H1 (cell line): ENCODE results near the gene TMSB10. TPM values are rescaled to one million over a fixed set of nuclear protein-coding genes. Genes with fewer than 3 reads are reported as not detected.

Experiments used
- CTCF ChIA-PET: fragments of 300-600 bp; sonication (Branson Sonifier 250); formaldehyde crosslinking; loops from one replicate; lab custom pipeline; 2021; ENCODE audit not compliant: partially characterized antibody; lab: Charles Lee
- POLR2A ChIA-PET: fragments of 300-600 bp; sonication (Branson Sonifier 250); formaldehyde crosslinking; loops from one replicate; lab custom pipeline; 2021; ENCODE audit warnings: inconsistent platforms; ENCODE audit not compliant: partially characterized antibody; lab: Charles Lee
- DNase-seq, 2 experiments: peaks; one replicate each; pipeline versions ENCODE4 v3.0.0 to v3.0.0-alpha.2; 2010 to 2022; ENCODE audit warnings: low spot score in 2 of 2, low read depth in 1 of 2, mixed read lengths in 1 of 2
- FAIRE-seq: peaks from 2 replicates; lab custom pipeline; 2011; peaks lifted over from hg19 to GRCh38; lab: Jason Lieb, UNC
- H2AFZ ChIP-seq: 2 replicates; pipeline ENCODE4 v1.8.1; 2012; ENCODE audit warnings: low read length, inconsistent platforms
- H2AK5ac ChIP-seq: 2 replicates; pipeline ENCODE4 v1.6.1; 2013; ENCODE audit warnings: low read depth, low read length
- H2BK120ac ChIP-seq: replicated peaks from 2 replicates; pipeline ENCODE3; 2013; ENCODE audit warnings: low read depth, low read length, inconsistent platforms
- H2BK12ac ChIP-seq: 2 replicates; pipeline ENCODE4 v1.6.1; 2013; ENCODE audit warnings: low read depth, low read length
- H2BK15ac ChIP-seq: 2 replicates; pipeline ENCODE4 v1.6.1; 2013; ENCODE audit warnings: low read length
- H2BK20ac ChIP-seq: 2 replicates; pipeline ENCODE4 v1.6.1; 2013; ENCODE audit warnings: low read length
- H2BK5ac ChIP-seq: 2 replicates; pipeline ENCODE4 v1.6.1; 2013; ENCODE audit warnings: low read depth, low read length
- H3K14ac ChIP-seq: 2 replicates; pipeline ENCODE4 v1.6.1; 2013; ENCODE audit warnings: inconsistent platforms; ENCODE audit not compliant: insufficient read length
- H3K18ac ChIP-seq: 2 replicates; pipeline ENCODE4 v1.6.1; 2013; ENCODE audit warnings: low read length; ENCODE audit errors: extremely low read depth
- H3K23ac ChIP-seq: 2 replicates; pipeline ENCODE4 v1.6.1; 2013; ENCODE audit warnings: inconsistent platforms; ENCODE audit not compliant: insufficient read length
- H3K23me2 ChIP-seq: 2 replicates; pipeline ENCODE4 v1.6.1; 2013; ENCODE audit warnings: low read depth, low read length
- H3K27ac ChIP-seq: 2 replicates; pipeline ENCODE4 v1.6.1; 2011; ENCODE audit warnings: low read depth, low read length, inconsistent platforms
- H3K27me3 ChIP-seq, 4 experiments: replicated peaks in 1 of 4; 1 replicate in 1 of 4; 2 replicates in 3 of 4; pipeline versions ENCODE4 v1.6.1 to v1.8.1; 2011 to 2013; ENCODE audit warnings: low read length in 3 of 4, mild to moderate bottlenecking in 3 of 4, inconsistent platforms in 2 of 4, mixed read lengths in 2 of 4, moderate library complexity in 1 of 4; ENCODE audit not compliant: control insufficient read depth in 3 of 4, insufficient read depth in 3 of 4; ENCODE audit errors: extremely low read depth in 1 of 4
- H3K36me3 ChIP-seq, 4 experiments: 2 replicates each; pipeline versions ENCODE4 v1.6.1 to v1.8.1; 2011 to 2013; ENCODE audit warnings: mild to moderate bottlenecking in 4 of 4, low read length in 3 of 4, moderate library complexity in 2 of 4, control low read depth in 1 of 4, inconsistent platforms in 1 of 4; ENCODE audit not compliant: insufficient read depth in 4 of 4, control insufficient read depth in 2 of 4
- H3K4ac ChIP-seq: replicated peaks from 2 replicates; pipeline ENCODE3; 2013; ENCODE audit warnings: low read length, low read depth, mixed read lengths, inconsistent platforms; ENCODE audit not compliant: insufficient read length
- H3K4me1 ChIP-seq, 4 experiments: replicated peaks in 1 of 4; 1 replicate in 1 of 4; 2 replicates in 3 of 4; pipeline versions ENCODE4 v1.6.1 to v1.8.1; 2011 to 2013; ENCODE audit warnings: low read length in 3 of 4, inconsistent platforms in 2 of 4, mixed read lengths in 1 of 4; ENCODE audit not compliant: insufficient read depth in 4 of 4, control insufficient read depth in 3 of 4
- H3K4me2 ChIP-seq, 2 experiments: 2 replicates each; pipeline versions ENCODE4 v1.6.1 to v1.8.1; 2011 to 2013; ENCODE audit warnings: low read depth in 2 of 2, low read length in 2 of 2, control low read depth in 1 of 2, inconsistent platforms in 1 of 2, mild to moderate bottlenecking in 1 of 2; ENCODE audit not compliant: insufficient read depth in 1 of 2
- H3K4me3 ChIP-seq, 4 experiments: fragments of 200-600, 300-600 bp in 1 of 4; sonication (generic), shearing (Covaris generic), sonication (Bioruptor Twin) in 1 of 4; 2 replicates each; pipeline versions ENCODE4 v1.5.1 to v1.8.1; 2011 to 2016; ENCODE audit warnings: low read length in 4 of 4, low read depth in 3 of 4, control low read depth in 2 of 4, inconsistent platforms in 2 of 4, mild to moderate bottlenecking in 2 of 4, mixed read lengths in 1 of 4, moderate library complexity in 1 of 4; ENCODE audit not compliant: insufficient read depth in 2 of 4; ENCODE audit errors: extremely low read depth in 1 of 4
- H3K56ac ChIP-seq: replicated peaks from 2 replicates; pipeline ENCODE3; 2013; ENCODE audit warnings: low read depth, mild to moderate bottlenecking, mixed read lengths, low read length, inconsistent platforms; ENCODE audit not compliant: insufficient read length
- H3K79me1 ChIP-seq: 2 replicates; pipeline ENCODE4 v1.6.1; 2013; ENCODE audit warnings: low read depth, low read length, control low read depth
- H3K79me2 ChIP-seq, 2 experiments: 2 replicates each; pipeline versions ENCODE4 v1.6.1 to v1.8.1; 2012 to 2013; ENCODE audit warnings: low read length in 2 of 2, mild to moderate bottlenecking in 2 of 2, inconsistent platforms in 1 of 2; ENCODE audit not compliant: insufficient read depth in 2 of 2, control insufficient read depth in 1 of 2
- H3K9ac ChIP-seq, 4 experiments: replicated peaks in 1 of 4; 1 replicate in 1 of 4; 2 replicates in 3 of 4; pipeline versions ENCODE4 v1.6.1 to v1.8.1; 2011 to 2013; ENCODE audit warnings: low read depth in 3 of 4, low read length in 3 of 4, control low read depth in 2 of 4, mild to moderate bottlenecking in 2 of 4, moderate library complexity in 2 of 4, inconsistent platforms in 1 of 4; ENCODE audit errors: extremely low read depth in 1 of 4
- H3K9me3 ChIP-seq, 2 experiments: 2 replicates each; pipeline versions ENCODE4 v1.6.1 to v1.8.1; 2012 to 2013; ENCODE audit warnings: mild to moderate bottlenecking in 2 of 2, moderate library complexity in 2 of 2, control low read depth in 1 of 2, inconsistent platforms in 1 of 2, low read depth in 1 of 2, low read length in 1 of 2, mixed read lengths in 1 of 2; ENCODE audit not compliant: insufficient read depth in 2 of 2
- H4K20me1 ChIP-seq, 2 experiments: replicated peaks in 1 of 2; 2 replicates each; pipeline versions ENCODE3 to v1.8.1; 2011 to 2013; ENCODE audit warnings: inconsistent platforms in 2 of 2, low read length in 2 of 2, mild to moderate bottlenecking in 1 of 2; ENCODE audit not compliant: insufficient read depth in 2 of 2, control insufficient read depth in 1 of 2
- H4K5ac ChIP-seq: 2 replicates; pipeline ENCODE4 v1.6.1; 2013; ENCODE audit warnings: low read length, low read depth, mixed read lengths, inconsistent platforms; ENCODE audit not compliant: insufficient read length
- H4K8ac ChIP-seq: 2 replicates; pipeline ENCODE4 v1.8.0; 2013; ENCODE audit warnings: mild to moderate bottlenecking, moderate library complexity, low read length, inconsistent platforms; ENCODE audit not compliant: insufficient read depth; ENCODE audit errors: extremely low read depth
- H4K91ac ChIP-seq: replicated peaks from 2 replicates; pipeline ENCODE3; 2013; ENCODE audit warnings: low read length, mixed read lengths, inconsistent platforms; ENCODE audit not compliant: insufficient read length
- EGR1 ChIP-seq: IDR thresholded peaks from 2 replicates; pipeline ENCODE4 v1.6.1; 2011; ENCODE audit warnings: low read depth, low read length, borderline replicate concordance
- JUN ChIP-seq: IDR thresholded peaks from 2 replicates; pipeline ENCODE4 v1.6.1; 2011; ENCODE audit warnings: low read depth, mild to moderate bottlenecking, improper control_type of control experiment, low read length
- JUND ChIP-seq: IDR thresholded peaks from 2 replicates; pipeline ENCODE4 v1.6.1; 2011; ENCODE audit warnings: mild to moderate bottlenecking, improper control_type of control experiment, low read length
- KDM1A ChIP-seq: fragments of 200-600, 300-600 bp; sonication (generic); IDR thresholded peaks from 2 replicates; pipeline ENCODE4 v1.7.1; 2016; ENCODE audit warnings: mild to moderate bottlenecking, low read length, borderline replicate concordance
- KDM4A ChIP-seq: IDR thresholded peaks from one replicate; pipeline ENCODE4 v1.7.1; 2012; ENCODE audit warnings: low read depth, mild to moderate bottlenecking, moderate library complexity, low read length, inconsistent platforms; ENCODE audit not compliant: severe bottlenecking
- WGBS, 2 experiments: shearing (Covaris generic) in 1 of 2; methylation state at CpG; one replicate each; pipeline versions ENCODE4 v1.1.6 to v1.1.7; 2013 to 2015; ENCODE audit warnings: low lambda C conversion rate in 2 of 2, mixed read lengths in 2 of 2, inconsistent platforms in 1 of 2, low coverage in 1 of 2, missing lambda C conversion rate in 1 of 2; ENCODE audit not compliant: insufficient replicate concordance in 2 of 2, insufficient coverage in 1 of 2, insufficient read length in 1 of 2; ENCODE audit errors: extremely low coverage in 1 of 2, missing lambda C conversion rate in 1 of 2; 5-methylcytosine and 5-hydroxymethylcytosine counted together
- polyA plus RNA-seq, 7 experiments: library from polyadenylated mRNA; depleted of rRNA in 3 of 7; stranded (reverse) in 5 of 7; unstranded in 2 of 7; fragments of >200 nt in 5 of 7; fragments of 200-250 nt in 2 of 7; gene quantifications; 1 replicate in 5 of 7; 2 replicates in 1 of 7; 4 replicates in 1 of 7; pipeline versions ENCODE4 v1.2.1 to v1.2.3, GENCODE V29; 2011 to 2013; ENCODE audit warnings: missing spikeins in 2 of 7, mixed read lengths in 2 of 7
- total RNA-seq: library from RNA; stranded (reverse); fragmentation: NEBNext Ultra II Directional; extraction: Animal tissue kit (Norgen Biotek cat#: 25700); gene quantifications from 2 replicates; pipeline ENCODE4 v1.2.1, GENCODE V29; 2021
- TF ChIP-seq, protein P1 (sequence below), 3 experiments: IDR thresholded peaks; 1 replicate in 2 of 3; 2 replicates in 1 of 3; pipeline versions ENCODE4 v1.5.1 to v1.6.1; 2011; ENCODE audit warnings: low read length in 3 of 3, mild to moderate bottlenecking in 3 of 3, inconsistent platforms in 2 of 3, low read depth in 1 of 3, moderate library complexity in 1 of 3; ENCODE audit not compliant: insufficient read depth in 1 of 3; ENCODE audit errors: control extremely low read depth in 1 of 3
- TF ChIP-seq, protein P2 (sequence below): IDR thresholded peaks from 2 replicates; pipeline ENCODE4 v1.6.1; 2012; ENCODE audit warnings: inconsistent platforms

TMSB10 gene
- total and polyA plus RNA-seq, 2 of the 8 experiments (the other 6 are each of a cell fraction or from before 2014, with no cell fraction given) = 593 to 1,075 TPM

DNA sequence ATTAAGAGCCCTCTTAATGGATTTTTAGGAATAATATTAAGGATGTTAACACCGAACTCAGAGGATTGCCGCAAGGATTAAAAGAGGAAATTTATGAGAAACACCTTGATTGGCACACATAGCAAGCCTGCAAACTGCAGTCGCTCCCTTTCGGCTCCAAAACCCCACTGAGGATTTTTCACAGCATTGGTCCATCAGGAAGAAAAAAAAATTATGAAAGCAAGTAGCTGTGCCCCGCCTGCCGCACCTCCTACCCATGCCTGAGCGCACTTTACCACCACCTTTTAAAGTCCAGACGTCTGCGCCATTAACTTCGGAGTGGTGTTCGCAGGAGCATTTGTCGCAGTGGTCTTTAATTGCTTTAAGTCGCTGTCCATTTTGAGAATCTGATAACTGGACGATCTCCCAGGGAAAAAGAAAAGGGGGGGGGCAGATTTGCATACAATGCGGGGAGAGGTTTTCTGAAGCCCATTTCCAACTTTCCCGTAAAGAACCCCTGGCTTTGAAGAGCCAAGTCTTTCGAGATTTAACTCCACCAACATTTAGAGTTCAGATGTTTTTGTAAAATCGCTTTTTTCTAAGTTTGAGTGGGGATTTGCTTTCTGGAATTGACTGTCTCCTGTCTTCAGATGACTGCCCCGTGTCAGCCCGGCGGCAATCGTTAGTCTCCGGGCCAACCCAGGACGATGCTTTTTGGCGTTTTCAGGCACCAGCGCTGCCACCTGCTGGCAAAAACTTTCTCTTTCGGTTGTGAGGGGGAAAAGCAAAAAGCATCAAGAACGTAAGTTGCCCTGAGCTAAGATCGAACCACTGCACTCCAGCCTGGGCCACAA is 23.7 kb upstream of the TMSB10 start:
- DNase-seq (peak in 1 of 2 experiments; percentile 92), FAIRE-seq (peak; percentile 32)
- no peak overlapping the region for H2BK15ac ChIP-seq
- H4K20me1 ChIP-seq = peaks cover 0 to 5% of the 10 kb centered on the region in 2 experiments
- H3K56ac ChIP-seq = no peak overlapping the region
- no peaks in the 10 kb centered on the region for H3K79me2 ChIP-seq
- ChIA-PET CTCF (interaction anchor here (0.6 to 8.1 kb wide), 21 partner anchors 10 to 562 kb away, joined by 3 to 38 read pairs (median 3); no protein-coding TSS in a partner anchor), POLR2A (interaction anchor here (0.6 to 1.6 kb wide), 8 partner anchors 13 to 264 kb away, joined by 3 to 4 read pairs (median 3); no protein-coding TSS in a partner anchor)
- no peak overlapping the region for H4K91ac ChIP-seq
- H3K23me2 ChIP-seq = peaks cover 18% of the 10 kb centered on the region
- H3K9me3 ChIP-seq = no peaks in the 10 kb centered on the region
- no peak overlapping the region for H3K14ac ChIP-seq
- no peak overlapping the region for H2BK20ac ChIP-seq
- H3K4me2 ChIP-seq = peak overlapping the region; percentile 93 to 95
- peak overlapping the region; percentile 48 to 75 (median 62) for H3K4me3 ChIP-seq
- H3K4me1 ChIP-seq = peaks cover 0 to 3% (median under 1%) of the 10 kb centered on the region in 4 experiments; a peak in 3 of 7 replicates
- no peak overlapping the region for H4K5ac ChIP-seq
- no peak overlapping the region for H2BK120ac ChIP-seq
- H3K18ac ChIP-seq = peak overlapping the region; percentile 71; the same call in 1 of the 2 replicates
- no peak overlapping the region; a peak in 1 of 7 replicates for H3K9ac ChIP-seq
- peaks cover 12 to 42% (median 39%) of the 10 kb centered on the region in 4 experiments for H3K27me3 ChIP-seq
- H3K36me3 ChIP-seq = no peaks in the 10 kb centered on the region
- WGBS, 2 experiments = 6% methylated on average over 29 of the region's 29 CpGs; no CpG with 5 or more reads in 1 of the 2 experiments
- H2BK12ac ChIP-seq = no peak overlapping the region
- no peak overlapping the region for H3K27ac ChIP-seq
- 0 out of 2 replicates have a peak overlapping the region, but pooled peaks have one; percentile 14 for H2AFZ ChIP-seq
- no peak overlapping the region for H4K8ac ChIP-seq
- no peak overlapping the region for H3K4ac ChIP-seq
- no peak overlapping the region for H3K23ac ChIP-seq
- no peak overlapping the region for H2AK5ac ChIP-seq
- no peaks in the 10 kb centered on the region for H3K79me1 ChIP-seq
- H2BK5ac ChIP-seq = no peak overlapping the region
- TF ChIP-seq JUND (no peak), JUN (no peak), EGR1 (no peak), KDM1A (no peak), KDM4A (no peak)
- TF ChIP-seq, protein P1, sequence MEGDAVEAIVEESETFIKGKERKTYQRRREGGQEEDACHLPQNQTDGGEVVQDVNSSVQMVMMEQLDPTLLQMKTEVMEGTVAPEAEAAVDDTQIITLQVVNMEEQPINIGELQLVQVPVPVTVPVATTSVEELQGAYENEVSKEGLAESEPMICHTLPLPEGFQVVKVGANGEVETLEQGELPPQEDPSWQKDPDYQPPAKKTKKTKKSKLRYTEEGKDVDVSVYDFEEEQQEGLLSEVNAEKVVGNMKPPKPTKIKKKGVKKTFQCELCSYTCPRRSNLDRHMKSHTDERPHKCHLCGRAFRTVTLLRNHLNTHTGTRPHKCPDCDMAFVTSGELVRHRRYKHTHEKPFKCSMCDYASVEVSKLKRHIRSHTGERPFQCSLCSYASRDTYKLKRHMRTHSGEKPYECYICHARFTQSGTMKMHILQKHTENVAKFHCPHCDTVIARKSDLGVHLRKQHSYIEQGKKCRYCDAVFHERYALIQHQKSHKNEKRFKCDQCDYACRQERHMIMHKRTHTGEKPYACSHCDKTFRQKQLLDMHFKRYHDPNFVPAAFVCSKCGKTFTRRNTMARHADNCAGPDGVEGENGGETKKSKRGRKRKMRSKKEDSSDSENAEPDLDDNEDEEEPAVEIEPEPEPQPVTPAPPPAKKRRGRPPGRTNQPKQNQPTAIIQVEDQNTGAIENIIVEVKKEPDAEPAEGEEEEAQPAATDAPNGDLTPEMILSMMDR (IDR thresholded peaks at IDR 0.05; ENCODE audit: control extremely low read depth in 1 of 3, insufficient read depth in 1 of 3, low read depth in 1 of 3, low read length in 3 of 3) = peak; percentile 66 to 86 (median 72)
- TF ChIP-seq, protein P2, sequence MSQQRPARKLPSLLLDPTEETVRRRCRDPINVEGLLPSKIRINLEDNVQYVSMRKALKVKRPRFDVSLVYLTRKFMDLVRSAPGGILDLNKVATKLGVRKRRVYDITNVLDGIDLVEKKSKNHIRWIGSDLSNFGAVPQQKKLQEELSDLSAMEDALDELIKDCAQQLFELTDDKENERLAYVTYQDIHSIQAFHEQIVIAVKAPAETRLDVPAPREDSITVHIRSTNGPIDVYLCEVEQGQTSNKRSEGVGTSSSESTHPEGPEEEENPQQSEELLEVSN = peak; percentile 65; the same call in 1 of the 2 replicates
